Activated effector memory CD4-positive, alpha-beta T cell treated with Interleukin-2 at 50 U/mL for 16 hours (primary cell): ENCODE measurements around the gene ACOT8.
"Not testable (repeated sequence)": the region's sequence is repeated elsewhere in the genome, so short reads cannot be mapped to it uniquely, and the experiment has no call there.

Source experiments
- DNase-seq: peaks from one replicate; pipeline ENCODE4 v3.0.0-alpha.2; 2020

ACOT8 gene

GRCh38 chr20:45886590-45887345 lies 29.6 kb upstream of the ACOT8 start:
- no peak for DNase-seq

GRCh38 chr20:45883100-45883469 lies 25.9 kb upstream of the ACOT8 start:
- DNase-seq = no peak

GRCh38 chr20:45882469-45883099 lies 25.4 kb upstream of the ACOT8 start:
- no peak for DNase-seq

GRCh38 chr20:45880988-45881788 lies 24.0 kb upstream of the ACOT8 start, which contains the start of gene ZSWIM1:
ZSWIM1 (plus strand) TSS chr20:45881227; CDS start chr20:45882593, 1,366 bp downstream.
- peak; percentile 97 for DNase-seq

- DNase-seq = no peak
These were observed 21.0 kb upstream of the ACOT8 start for GRCh38 chr20:45878076-45878761.

GRCh38 chr20:45874576-45874975 lies 17.4 kb upstream of the ACOT8 start:
- DNase-seq = no peak

GRCh38 chr20:45874104-45874481 lies 16.9 kb upstream of the ACOT8 start:
- not testable (repeated sequence) for DNase-seq

GRCh38 chr20:45873409-45874103 lies 16.4 kb upstream of the ACOT8 start:
- DNase-seq = no peak

GRCh38 chr20:45872626-45873025 lies 15.4 kb upstream of the ACOT8 start:
- no peak for DNase-seq

GRCh38 chr20:45867819-45868176 lies 10.6 kb upstream of the ACOT8 start:
- no peak for DNase-seq

GRCh38 chr20:45867136-45867818 lies 10.1 kb upstream of the ACOT8 start:
- DNase-seq = no peak

- DNase-seq = no peak
These were observed 9.3 kb upstream of the ACOT8 start for GRCh38 chr20:45866454-45866853.

GRCh38 chr20:45863543-45864470 lies 6.6 kb upstream of the ACOT8 start:
- no peak for DNase-seq

GRCh38 chr20:45861221-45862075 lies 4.3 kb upstream of the ACOT8 start:
- DNase-seq = no peak

GRCh38 chr20:45860560-45861220 lies 3.5 kb upstream of the ACOT8 start:
- DNase-seq = no peak

GRCh38 chr20:45859916-45860315 lies 2.7 kb upstream of the ACOT8 start:
- no peak for DNase-seq

GRCh38 chr20:45857882-45858216 lies 657 bp upstream of the ACOT8 start:
- DNase-seq = no peak

- DNase-seq = no peak
These were observed 3.7 kb downstream of the ACOT8 start for GRCh38 chr20:45853484-45853883.

GRCh38 chr20:45852326-45852725 lies 4.9 kb downstream of the ACOT8 start:
- DNase-seq = no peak
